Smooth muscle cell (in vitro differentiated cells): ENCODE measurements around the gene IQGAP2. TPM values are rescaled to one million over a fixed set of nuclear protein-coding genes. Genes with fewer than 3 reads are reported as not detected.

Experiments used
- DNase-seq: peaks from one replicate; lab custom pipeline; 2025; ENCODE audit not compliant: unreplicated experiment; lab: John Stamatoyannopoulos, UW
- H2AFZ ChIP-seq: fragments of 200-600 bp; sonication (generic); 2 replicates; pipeline ENCODE4 v1.6.0; 2016; ENCODE audit warnings: antibody characterized with exemption, low read depth, mild to moderate bottlenecking
- H3F3A ChIP-seq: fragments of 200-600 bp; sonication (generic); 2 replicates; pipeline ENCODE4 v1.6.0; 2017; ENCODE audit warnings: antibody characterized with exemption, low read depth
- H3K27ac ChIP-seq: fragments of 200-600 bp; sonication (generic); 2 replicates; pipeline ENCODE4 v1.5.1; 2016; ENCODE audit warnings: low read depth, mild to moderate bottlenecking
- H3K27me3 ChIP-seq: fragments of 200-600 bp; sonication (generic); 2 replicates; pipeline ENCODE4 v1.6.1; 2016; ENCODE audit warnings: low read depth, mild to moderate bottlenecking
- H3K36me3 ChIP-seq: fragments of 200-600 bp; sonication (generic); 2 replicates; pipeline ENCODE4 v1.5.1; 2016; ENCODE audit warnings: low read depth
- H3K4me1 ChIP-seq: fragments of 200-600 bp; sonication (generic); 2 replicates; pipeline ENCODE4 v1.5.1; 2016; ENCODE audit warnings: low read depth
- H3K4me2 ChIP-seq: fragments of 200-600 bp; sonication (generic); 2 replicates; pipeline ENCODE4 v1.6.0; 2016; ENCODE audit warnings: mild to moderate bottlenecking
- H3K4me3 ChIP-seq: fragments of 200-600 bp; sonication (generic); 2 replicates; pipeline ENCODE4 v1.5.1; 2016; ENCODE audit warnings: mild to moderate bottlenecking
- H3K79me2 ChIP-seq: fragments of 200-600 bp; sonication (generic); 2 replicates; pipeline ENCODE4 v1.6.0; 2016; ENCODE audit warnings: low read depth, mild to moderate bottlenecking
- H3K9ac ChIP-seq: fragments of 200-600 bp; sonication (generic); 2 replicates; pipeline ENCODE4 v1.6.0; 2016; ENCODE audit warnings: low read depth
- H3K9me3 ChIP-seq: fragments of 200-600 bp; sonication (generic); replicated peaks from 2 replicates; pipeline ENCODE4 v1.5.1; 2016; ENCODE audit warnings: low read depth
- H4K20me1 ChIP-seq: fragments of 200-600 bp; sonication (generic); 2 replicates; pipeline ENCODE4 v1.6.0; 2016; ENCODE audit warnings: low read depth
- CTCF ChIP-seq: fragments of 200-600 bp; sonication (generic); IDR thresholded peaks from 2 replicates; pipeline ENCODE4 v1.5.1; 2017; ENCODE audit warnings: borderline replicate concordance, mild to moderate bottlenecking, antibody characterized with exemption; ENCODE audit not compliant: insufficient read depth, poor library complexity, severe bottlenecking
- WGBS: methylation state at CpG from one replicate; pipeline ENCODE4 v1.1.7; 2016; ENCODE audit warnings: low lambda C conversion rate; 5-methylcytosine and 5-hydroxymethylcytosine counted together
- polyA plus RNA-seq: library from polyadenylated mRNA; unstranded; fragments of >200 nt; fragmentation: Nextera tagmentation; extraction: Ambion mirVana; gene quantifications from 2 replicates; pipeline ENCODE4 v1.2.1, GENCODE V29; 2016
- total RNA-seq: library from RNA; depleted of rRNA; stranded (reverse); fragments of >200 nt; gene quantifications from 2 replicates; pipeline ENCODE4 v1.2.3, GENCODE V29; 2014

IQGAP2 gene
- total and polyA plus RNA-seq, 2 experiments from 2014 or later, result 7.3 to 16.6 TPM

GRCh38 chr5:76638479-76638878, 235.4 kb downstream of the IQGAP2 start:
- H3F3A ChIP-seq, result no peaks in the 10 kb centered on the region
- WGBS, result 89% methylated on average over 1 of the region's 1 CpG
- no peak for DNase-seq
- no peak overlapping the region for H2AFZ ChIP-seq
- TF ChIP-seq CTCF, result no peak
- no peak overlapping the region for H3K4me3 ChIP-seq
- no peak overlapping the region for H3K4me2 ChIP-seq
- no peak overlapping the region for H3K9ac ChIP-seq
- no peaks in the 10 kb centered on the region for H3K4me1 ChIP-seq
- H3K79me2 ChIP-seq, result no peaks in the 10 kb centered on the region
- no peaks in the 10 kb centered on the region for H3K36me3 ChIP-seq
- no peaks in the 10 kb centered on the region for H4K20me1 ChIP-seq
- H3K9me3 ChIP-seq, result no peaks in the 10 kb centered on the region
- H3K27ac ChIP-seq, result no peak overlapping the region
- no peaks in the 10 kb centered on the region for H3K27me3 ChIP-seq

GRCh38 chr5:76641514-76642120, 238.5 kb downstream of the IQGAP2 start:
- Histone ChIP-seq H3K27ac (no peak overlapping the region), H3K27me3 (no peaks in the 10 kb centered on the region), H4K20me1 (no peaks in the 10 kb centered on the region), H3K9me3 (no peaks in the 10 kb centered on the region), H3K36me3 (no peaks in the 10 kb centered on the region), H3K9ac (no peak overlapping the region), H3F3A (no peaks in the 10 kb centered on the region), H3K4me3 (no peak overlapping the region), H3K79me2 (no peaks in the 10 kb centered on the region), H2AFZ (no peak overlapping the region), H3K4me2 (no peak overlapping the region), H3K4me1 (no peaks in the 10 kb centered on the region)
- 7% methylated on average over 1 of the region's 1 CpG for WGBS
- TF ChIP-seq CTCF, result peak; percentile 78
- DNase-seq, result no peak

GRCh38 chr5:76642390-76643040, 239.4 kb downstream of the IQGAP2 start:
- Histone ChIP-seq H3K4me3 (no peak overlapping the region), H3K36me3 (no peaks in the 10 kb centered on the region), H3K27ac (no peak overlapping the region), H3F3A (no peaks in the 10 kb centered on the region), H2AFZ (peak overlapping the region; percentile 51), H3K27me3 (no peaks in the 10 kb centered on the region), H4K20me1 (no peaks in the 10 kb centered on the region), H3K9me3 (no peaks in the 10 kb centered on the region), H3K4me1 (no peaks in the 10 kb centered on the region), H3K79me2 (no peaks in the 10 kb centered on the region), H3K9ac (no peak overlapping the region), H3K4me2 (no peak overlapping the region)
- TF ChIP-seq CTCF, result no peak
- DNase-seq, result no peak
- WGBS, result 73% methylated on average over 6 of the region's 6 CpGs

GRCh38 chr5:76643371-76643770, 240.3 kb downstream of the IQGAP2 start:
- H4K20me1 ChIP-seq, result no peaks in the 10 kb centered on the region
- no peaks in the 10 kb centered on the region for H3K9me3 ChIP-seq
- no peak overlapping the region for H3K4me2 ChIP-seq
- no peak overlapping the region for H3K4me3 ChIP-seq
- no peaks in the 10 kb centered on the region for H3F3A ChIP-seq
- H3K27ac ChIP-seq, result no peak overlapping the region
- H3K27me3 ChIP-seq, result no peaks in the 10 kb centered on the region
- DNase-seq, result no peak
- H3K4me1 ChIP-seq, result no peaks in the 10 kb centered on the region
- H3K9ac ChIP-seq, result no peak overlapping the region
- no peaks in the 10 kb centered on the region for H3K36me3 ChIP-seq
- H3K79me2 ChIP-seq, result no peaks in the 10 kb centered on the region
- TF ChIP-seq CTCF, result no peak
- H2AFZ ChIP-seq, result no peak overlapping the region
